Measurements from ENCODE around the gene TKTL1. TPM values are rescaled to one million over a fixed set of nuclear protein-coding genes. Genes with fewer than 3 reads are reported as not detected.

TKTL1 gene
- total RNA-seq, 1 experiment from 2014 or later, result 0.37 TPM

GRCh38 chrX:154369449-154370299, 74.1 kb downstream of the TKTL1 start:
- DNase-seq (ENCODE audit: low read depth), result peak; percentile 95
- in situ Hi-C loops (cut with HindIII; ENCODE audit: low pct_unique_long_range_greater_than_20kb, low sequenced_read_pairs), result no loop called here

GRCh38 chrX:154370300-154371016, 74.9 kb downstream of the TKTL1 start:
- in situ Hi-C loops (cut with HindIII; ENCODE audit: low pct_unique_long_range_greater_than_20kb, low sequenced_read_pairs), result no loop called here
- DNase-seq (ENCODE audit: low read depth), result no peak

- DNase-seq (ENCODE audit: low read depth), result peak; percentile 88
- in situ Hi-C loops (cut with HindIII; ENCODE audit: low pct_unique_long_range_greater_than_20kb, low sequenced_read_pairs), result no loop called here
These were observed 75.6 kb downstream of the TKTL1 start for GRCh38 chrX:154371017-154371788.

- in situ Hi-C loops (cut with HindIII; ENCODE audit: low pct_unique_long_range_greater_than_20kb, low sequenced_read_pairs), result no loop called here
These were observed 76.2 kb downstream of the TKTL1 start for GRCh38 chrX:154371789-154372300.

GRCh38 chrX:154372612-154373022, 77.0 kb downstream of the TKTL1 start:
- DNase-seq (ENCODE audit: low read depth), result peak; percentile 89
- in situ Hi-C loops (cut with HindIII; ENCODE audit: low pct_unique_long_range_greater_than_20kb, low sequenced_read_pairs), result no loop called here

More at GRCh38 chrX:154371789-154372300, 76.2 kb downstream of the TKTL1 start:
- DNase-seq (ENCODE audit: low read depth), result no peak

GRCh38 chrX:154373340-154374306, 78.0 kb downstream of the TKTL1 start:
- DNase-seq (ENCODE audit: low read depth), result peak; percentile 83
- in situ Hi-C loops (cut with HindIII; ENCODE audit: low pct_unique_long_range_greater_than_20kb, low sequenced_read_pairs), result no loop called here

- in situ Hi-C loops (cut with HindIII; ENCODE audit: low pct_unique_long_range_greater_than_20kb, low sequenced_read_pairs), result no loop called here
- DNase-seq (ENCODE audit: low read depth), result peak; percentile 52
These were observed 78.9 kb downstream of the TKTL1 start, which contains the start of gene FLNA for GRCh38 chrX:154374313-154375155. Gene FLNA (minus strand): TSS chrX:154374634. CDS start chrX:154371245, 3,389 bp downstream.

GRCh38 chrX:154375156-154375504, 79.5 kb downstream of the TKTL1 start:
- in situ Hi-C loops (cut with HindIII; ENCODE audit: low pct_unique_long_range_greater_than_20kb, low sequenced_read_pairs), result no loop called here
- peak; percentile 23 for DNase-seq (ENCODE audit: low read depth)

GRCh38 chrX:154376774-154377173, 81.2 kb downstream of the TKTL1 start:
- no peak for DNase-seq (ENCODE audit: low read depth)
- in situ Hi-C loops (cut with HindIII; ENCODE audit: low pct_unique_long_range_greater_than_20kb, low sequenced_read_pairs), result no loop called here

GRCh38 chrX:154378059-154378798, 82.6 kb downstream of the TKTL1 start:
- in situ Hi-C loops (cut with HindIII; ENCODE audit: low pct_unique_long_range_greater_than_20kb, low sequenced_read_pairs), result no loop called here
- no peak for DNase-seq (ENCODE audit: low read depth)

GRCh38 chrX:154378799-154379568, 83.4 kb downstream of the TKTL1 start, which contains the start of gene EMD:
Gene EMD (plus strand): TSS chrX:154379295. CDS start chrX:154379485, 190 bp downstream.
- in situ Hi-C loops (cut with HindIII; ENCODE audit: low pct_unique_long_range_greater_than_20kb, low sequenced_read_pairs), result no loop called here
- DNase-seq (ENCODE audit: low read depth), result peak; percentile 98

GRCh38 chrX:154379569-154379951, 84.0 kb downstream of the TKTL1 start:
- DNase-seq (ENCODE audit: low read depth), result no peak
- in situ Hi-C loops (cut with HindIII; ENCODE audit: low pct_unique_long_range_greater_than_20kb, low sequenced_read_pairs), result no loop called here
